ENCODE data around the gene STPG4. TPM values are rescaled to one million over a fixed set of nuclear protein-coding genes. Genes with fewer than 3 reads are reported as not detected.

STPG4 gene
- polyA plus RNA-seq, 1 of the 3 experiments (the other 2 are of a cell fraction): 0.20 TPM

DNA sequence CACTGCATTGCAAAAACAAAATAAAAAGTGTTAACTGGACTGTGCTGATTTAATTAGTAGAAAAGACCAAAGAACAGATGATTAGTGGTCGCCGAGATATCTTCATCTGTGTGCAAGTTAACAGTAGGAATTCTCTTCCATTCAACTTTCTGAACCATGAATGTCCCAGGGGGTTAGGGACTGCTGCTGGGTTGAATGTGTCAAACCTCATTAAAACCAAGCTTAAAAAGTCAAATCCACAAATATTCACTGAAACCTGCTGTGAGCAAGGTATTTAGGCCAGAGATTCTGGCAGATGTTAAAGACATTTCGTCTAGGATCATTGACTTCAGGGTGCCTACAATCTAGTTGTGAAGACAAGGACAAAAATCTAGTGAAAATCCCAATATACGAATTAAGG, 58.7 kb downstream of the STPG4 start:
- H3K79me2 ChIP-seq (ENCODE audit: insufficient read depth): no peaks in the 10 kb centered on the region
- no peaks in the 10 kb centered on the region for H3K27me3 ChIP-seq (ENCODE audit: insufficient read depth)
- DNase-seq: no peak
- H3K4me2 ChIP-seq: no peak overlapping the region
- H3K9ac ChIP-seq: no peak overlapping the region
- no peak overlapping the region for H2AFZ ChIP-seq (ENCODE audit: low read depth)
- no peak overlapping the region for H3K4me3 ChIP-seq (ENCODE audit: low read depth in 2 of 2, low read length in 1 of 2)
- CTCF ChIA-PET: interaction anchor here (1.0 to 1.3 kb wide), 2 partner anchors 28 to 37 kb away, joined by 3 read pairs; no protein-coding TSS in a partner anchor
- peaks cover 10 to 30% of the 10 kb centered on the region in 2 experiments for H3K4me1 ChIP-seq (ENCODE audit: control insufficient read depth in 1 of 2, insufficient read depth in 2 of 2, low read depth in 1 of 2, low read length in 1 of 2)
- H3K36me3 ChIP-seq (replicated peaks in 1 of 2; ENCODE audit: control insufficient read depth in 1 of 2, insufficient read depth in 2 of 2, low read length in 1 of 2): no peaks in the 10 kb centered on the region
- TF ChIP-seq JUND (IDR thresholded peaks at IDR 0.05) (no peak), EP300 (IDR thresholded peaks at IDR 0.05; ENCODE audit: borderline replicate concordance in 1 of 2, low read depth in 1 of 2, low read length in 1 of 2) (no peak)
- H3K27ac ChIP-seq (ENCODE audit: low read depth in 2 of 2, low read length in 1 of 2): no peak overlapping the region
- WGBS (ENCODE audit: low lambda C conversion rate): 92% methylated on average over 4 of the region's 4 CpGs
- H4K20me1 ChIP-seq (ENCODE audit: insufficient read depth): no peaks in the 10 kb centered on the region
- POLR2A ChIA-PET: no interaction called here
- H3F3A ChIP-seq (replicated peaks; ENCODE audit: insufficient read depth): no peaks in the 10 kb centered on the region
- H3K9me2 ChIP-seq: no peaks in the 10 kb centered on the region
- no peaks in the 10 kb centered on the region for H3K9me3 ChIP-seq

DNA sequence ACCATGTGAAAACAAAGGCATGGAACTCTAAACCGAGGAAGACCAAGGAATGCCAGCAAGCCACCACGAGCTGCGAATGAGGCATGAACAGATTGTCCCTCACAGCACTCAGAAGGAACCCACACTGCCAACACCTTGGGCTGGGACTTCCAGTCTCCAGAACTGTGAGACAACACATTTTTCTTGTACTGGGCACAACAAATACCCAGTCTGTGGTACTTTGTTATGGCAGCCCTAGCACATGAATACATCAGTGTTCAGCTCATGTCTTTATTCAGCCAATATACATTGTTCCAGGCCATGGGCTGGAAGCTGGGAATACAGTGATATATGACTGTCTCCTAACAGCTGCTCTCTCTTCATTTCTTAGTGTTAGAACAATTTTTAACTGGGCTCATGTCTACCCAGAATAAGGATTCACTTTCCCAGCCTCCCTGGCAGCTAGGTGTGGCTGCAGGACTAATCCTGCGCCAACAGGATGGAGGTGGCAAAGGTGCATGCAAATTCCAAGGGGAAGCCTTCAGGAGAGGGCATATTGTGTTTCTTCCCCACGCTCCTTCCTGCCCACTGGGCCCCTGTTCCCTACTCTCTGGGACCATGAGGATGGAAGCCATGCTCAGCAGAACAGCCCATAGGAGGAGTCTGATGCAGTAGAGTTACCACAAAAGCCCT, 59.6 kb downstream of the STPG4 start:
- H3K4me3 ChIP-seq (ENCODE audit: low read depth in 2 of 2, low read length in 1 of 2): no peak overlapping the region
- no peak overlapping the region for H3K4me2 ChIP-seq
- no peaks in the 10 kb centered on the region for H3K79me2 ChIP-seq (ENCODE audit: insufficient read depth)
- peaks cover 13 to 39% of the 10 kb centered on the region in 2 experiments for H3K4me1 ChIP-seq (ENCODE audit: control insufficient read depth in 1 of 2, insufficient read depth in 2 of 2, low read depth in 1 of 2, low read length in 1 of 2)
- TF ChIP-seq, protein P1, sequence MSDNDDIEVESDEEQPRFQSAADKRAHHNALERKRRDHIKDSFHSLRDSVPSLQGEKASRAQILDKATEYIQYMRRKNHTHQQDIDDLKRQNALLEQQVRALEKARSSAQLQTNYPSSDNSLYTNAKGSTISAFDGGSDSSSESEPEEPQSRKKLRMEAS (IDR thresholded peaks at IDR 0.05; ENCODE audit: low read depth): no peak
- TF ChIP-seq FOXJ3 (CRISPR knock-in tag; IDR thresholded peaks at IDR 0.05) (no peak), FOSL2 (IDR thresholded peaks at IDR 0.05; ENCODE audit: borderline replicate concordance, low read depth) (no peak), MEF2A (IDR thresholded peaks at IDR 0.05; ENCODE audit: borderline replicate concordance, low read depth) (no peak), MXI1 (IDR thresholded peaks at IDR 0.05; ENCODE audit: low read depth, low read length) (no peak), RFX5 (IDR thresholded peaks at IDR 0.05; ENCODE audit: low read length) (no peak), TEAD4 (IDR thresholded peaks at IDR 0.05; ENCODE audit: borderline replicate concordance, insufficient read depth) (no peak), GATA2 (CRISPR knock-in tag; IDR thresholded peaks at IDR 0.05) (no peak), TCF12 (IDR thresholded peaks at IDR 0.05) (no peak), SIN3A (IDR thresholded peaks at IDR 0.05; ENCODE audit: borderline replicate concordance, low read depth, low read length) (no peak), ELF1 (IDR thresholded peaks at IDR 0.05) (no peak), RAD21 (IDR thresholded peaks at IDR 0.05; ENCODE audit: low read length) (no peak), CHD2 (IDR thresholded peaks at IDR 0.05; ENCODE audit: low read length, partially characterized antibody) (no peak), YY1 (IDR thresholded peaks at IDR 0.05; ENCODE audit: low read depth) (no peak)
- TF ChIP-seq, protein P2, sequence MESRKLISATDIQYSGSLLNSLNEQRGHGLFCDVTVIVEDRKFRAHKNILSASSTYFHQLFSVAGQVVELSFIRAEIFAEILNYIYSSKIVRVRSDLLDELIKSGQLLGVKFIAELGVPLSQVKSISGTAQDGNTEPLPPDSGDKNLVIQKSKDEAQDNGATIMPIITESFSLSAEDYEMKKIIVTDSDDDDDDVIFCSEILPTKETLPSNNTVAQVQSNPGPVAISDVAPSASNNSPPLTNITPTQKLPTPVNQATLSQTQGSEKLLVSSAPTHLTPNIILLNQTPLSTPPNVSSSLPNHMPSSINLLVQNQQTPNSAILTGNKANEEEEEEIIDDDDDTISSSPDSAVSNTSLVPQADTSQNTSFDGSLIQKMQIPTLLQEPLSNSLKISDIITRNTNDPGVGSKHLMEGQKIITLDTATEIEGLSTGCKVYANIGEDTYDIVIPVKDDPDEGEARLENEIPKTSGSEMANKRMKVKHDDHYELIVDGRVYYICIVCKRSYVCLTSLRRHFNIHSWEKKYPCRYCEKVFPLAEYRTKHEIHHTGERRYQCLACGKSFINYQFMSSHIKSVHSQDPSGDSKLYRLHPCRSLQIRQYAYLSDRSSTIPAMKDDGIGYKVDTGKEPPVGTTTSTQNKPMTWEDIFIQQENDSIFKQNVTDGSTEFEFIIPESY (IDR thresholded peaks at IDR 0.05; ENCODE audit: borderline replicate concordance, low read depth): no peak
- 85% methylated on average over 5 of the region's 5 CpGs for WGBS (ENCODE audit: low lambda C conversion rate)
- POLR2A ChIA-PET: no interaction called here
- H3K27me3 ChIP-seq (ENCODE audit: insufficient read depth): no peaks in the 10 kb centered on the region
- no peaks in the 10 kb centered on the region for H3K36me3 ChIP-seq (replicated peaks in 1 of 2; ENCODE audit: control insufficient read depth in 1 of 2, insufficient read depth in 2 of 2, low read length in 1 of 2)
- H4K20me1 ChIP-seq (ENCODE audit: insufficient read depth): no peaks in the 10 kb centered on the region
- no peak for DNase-seq
- H3F3A ChIP-seq (replicated peaks; ENCODE audit: insufficient read depth): peaks cover 4% of the 10 kb centered on the region
- CTCF ChIA-PET: interaction anchor here (1.0 kb wide), 1 partner anchor 36 kb away, joined by 3 read pairs; no protein-coding TSS in a partner anchor
- H3K27ac ChIP-seq (ENCODE audit: low read depth in 2 of 2, low read length in 1 of 2): peak overlapping the region in 1 of 2 experiments; percentile 89; a peak in 2 of 4 replicates
- H3K9me3 ChIP-seq: no peaks in the 10 kb centered on the region
- H2AFZ ChIP-seq (ENCODE audit: low read depth): no peak overlapping the region
- no peak overlapping the region for H3K9ac ChIP-seq
- no peaks in the 10 kb centered on the region for H3K9me2 ChIP-seq

Data from SK-N-SH (cell line).